ENCODE data around the gene CMTM1. TPM values are rescaled to one million over a fixed set of nuclear protein-coding genes. Genes with fewer than 3 reads are reported as not detected.

CMTM1 gene
- total RNA-seq, 2 donors from 2014 or later: not detected

DNA sequence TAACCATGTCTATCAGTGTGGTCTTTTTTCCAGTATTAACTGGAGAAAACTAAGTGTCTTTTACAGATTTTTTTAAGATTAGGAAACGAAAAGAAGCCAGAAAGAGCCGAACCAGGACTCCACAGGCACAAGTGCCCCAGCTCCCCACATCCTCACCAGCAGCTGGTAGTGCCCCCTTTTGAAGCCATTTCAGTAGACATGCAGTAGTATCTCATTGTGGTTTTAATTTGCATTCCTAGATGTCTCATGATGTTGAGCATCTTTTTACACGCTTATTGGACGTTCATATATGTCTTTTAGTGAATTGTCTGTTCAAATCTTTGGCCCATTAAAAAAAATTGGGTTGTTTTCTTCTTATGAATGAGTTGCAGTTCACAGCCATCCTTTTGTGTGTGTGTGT, 33.5 kb downstream of the CMTM1 start:
- intact Hi-C loops (cut with DNase I): loop anchor here (10.0 kb wide), 2 partner anchors 195 to 265 kb away; no protein-coding TSS in a partner anchor
- no peaks in the 10 kb centered on the region for H3K9me3 ChIP-seq
- peaks cover 6% of the 10 kb centered on the region for H3K4me1 ChIP-seq
- ATAC-seq (no peak), DNase-seq (no peak)
- no peak overlapping the region for H3K4me3 ChIP-seq
- 91 to 96% methylated on average over 4 of the region's 4 CpGs for WGBS, 2 donors
- H3K36me3 ChIP-seq (replicated peaks in 1 of 2; ENCODE audit: insufficient read depth in 1 of 2, low read depth in 2 of 2): no peaks in the 10 kb centered on the region
- no peak overlapping the region for H3K27ac ChIP-seq
- H3K27me3 ChIP-seq: no peaks in the 10 kb centered on the region
- no peak for TF ChIP-seq POLR2A (IDR thresholded peaks at IDR 0.05)
- TF ChIP-seq, protein P1, sequence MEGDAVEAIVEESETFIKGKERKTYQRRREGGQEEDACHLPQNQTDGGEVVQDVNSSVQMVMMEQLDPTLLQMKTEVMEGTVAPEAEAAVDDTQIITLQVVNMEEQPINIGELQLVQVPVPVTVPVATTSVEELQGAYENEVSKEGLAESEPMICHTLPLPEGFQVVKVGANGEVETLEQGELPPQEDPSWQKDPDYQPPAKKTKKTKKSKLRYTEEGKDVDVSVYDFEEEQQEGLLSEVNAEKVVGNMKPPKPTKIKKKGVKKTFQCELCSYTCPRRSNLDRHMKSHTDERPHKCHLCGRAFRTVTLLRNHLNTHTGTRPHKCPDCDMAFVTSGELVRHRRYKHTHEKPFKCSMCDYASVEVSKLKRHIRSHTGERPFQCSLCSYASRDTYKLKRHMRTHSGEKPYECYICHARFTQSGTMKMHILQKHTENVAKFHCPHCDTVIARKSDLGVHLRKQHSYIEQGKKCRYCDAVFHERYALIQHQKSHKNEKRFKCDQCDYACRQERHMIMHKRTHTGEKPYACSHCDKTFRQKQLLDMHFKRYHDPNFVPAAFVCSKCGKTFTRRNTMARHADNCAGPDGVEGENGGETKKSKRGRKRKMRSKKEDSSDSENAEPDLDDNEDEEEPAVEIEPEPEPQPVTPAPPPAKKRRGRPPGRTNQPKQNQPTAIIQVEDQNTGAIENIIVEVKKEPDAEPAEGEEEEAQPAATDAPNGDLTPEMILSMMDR (IDR thresholded peaks at IDR 0.05): no peak

DNA sequence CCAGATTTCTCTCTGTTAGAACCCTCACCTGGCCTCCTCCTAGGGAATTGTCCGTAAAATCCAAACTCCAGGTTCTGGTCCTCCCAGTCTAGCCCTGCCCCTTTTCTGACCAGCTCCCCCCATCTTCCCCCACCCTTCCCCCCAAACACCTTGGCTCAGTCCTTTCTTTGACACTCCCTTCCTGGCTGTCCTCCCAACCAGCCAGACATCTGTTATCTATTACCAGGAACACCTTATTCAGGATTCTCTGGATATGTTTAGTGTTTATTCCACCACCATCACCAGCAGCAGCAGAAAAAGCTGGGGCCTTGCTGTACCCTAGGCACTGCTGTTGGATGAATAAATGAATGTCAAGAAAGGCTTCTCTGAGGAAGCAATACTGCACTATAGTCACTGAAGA, 34.2 kb downstream of the CMTM1 start:
- Histone ChIP-seq H3K27ac (no peak overlapping the region), H3K36me3 (replicated peaks in 1 of 2; ENCODE audit: insufficient read depth in 1 of 2, low read depth in 2 of 2) (no peaks in the 10 kb centered on the region), H3K27me3 (peaks cover 0 to 4% of the 10 kb centered on the region in 2 donors), H3K4me1 (peaks cover 13% of the 10 kb centered on the region), H3K9me3 (no peaks in the 10 kb centered on the region), H3K4me3 (no peak overlapping the region)
- 94 to 100% methylated on average over 1 of the region's 1 CpG for WGBS, 2 donors
- DNase-seq (no peak), ATAC-seq (no peak)
- intact Hi-C loops (cut with DNase I): loop anchor here (10.0 kb wide), 2 partner anchors 196 to 264 kb away; no protein-coding TSS in a partner anchor
- TF ChIP-seq, protein P1 (IDR thresholded peaks at IDR 0.05): no peak
- no peak for TF ChIP-seq POLR2A (IDR thresholded peaks at IDR 0.05)

DNA sequence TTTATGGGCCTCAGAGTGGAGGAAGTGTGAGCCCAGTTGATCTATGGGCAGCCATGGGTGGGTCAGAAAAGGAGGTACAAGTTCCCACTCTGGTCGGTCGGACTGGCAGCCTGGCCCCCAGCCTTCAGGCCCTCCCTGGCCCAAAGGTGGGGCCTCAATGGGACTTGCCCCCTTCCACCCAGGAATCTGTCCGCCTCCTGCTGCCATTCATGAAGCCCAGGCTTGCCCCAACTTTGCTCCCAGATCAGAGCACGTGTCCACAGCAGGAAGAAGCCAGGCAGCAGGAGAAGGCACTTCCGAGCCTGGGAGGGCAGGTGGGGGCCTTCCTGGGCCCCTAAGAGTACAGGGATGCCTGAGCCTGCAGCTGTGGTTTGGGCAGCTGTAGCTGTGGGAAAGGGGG, 35.2 kb downstream of the CMTM1 start:
- Histone ChIP-seq H3K36me3 (replicated peaks in 1 of 2; ENCODE audit: insufficient read depth in 1 of 2, low read depth in 2 of 2) (no peaks in the 10 kb centered on the region), H3K27ac (no peak overlapping the region), H3K27me3 (peaks cover 0 to 4% of the 10 kb centered on the region in 2 donors), H3K4me1 (peaks cover 15% of the 10 kb centered on the region), H3K4me3 (no peak overlapping the region), H3K9me3 (no peaks in the 10 kb centered on the region)
- ATAC-seq: no peak
- WGBS, 2 donors: 92 to 95% methylated on average over 2 to 5 of the region's 5 CpGs
- no peak for DNase-seq
- intact Hi-C loops (cut with DNase I): loop anchor here (10.0 kb wide), 2 partner anchors 197 to 263 kb away; no protein-coding TSS in a partner anchor
- TF ChIP-seq, protein P1 (IDR thresholded peaks at IDR 0.05): no peak
- no peak for TF ChIP-seq POLR2A (IDR thresholded peaks at IDR 0.05)

DNA sequence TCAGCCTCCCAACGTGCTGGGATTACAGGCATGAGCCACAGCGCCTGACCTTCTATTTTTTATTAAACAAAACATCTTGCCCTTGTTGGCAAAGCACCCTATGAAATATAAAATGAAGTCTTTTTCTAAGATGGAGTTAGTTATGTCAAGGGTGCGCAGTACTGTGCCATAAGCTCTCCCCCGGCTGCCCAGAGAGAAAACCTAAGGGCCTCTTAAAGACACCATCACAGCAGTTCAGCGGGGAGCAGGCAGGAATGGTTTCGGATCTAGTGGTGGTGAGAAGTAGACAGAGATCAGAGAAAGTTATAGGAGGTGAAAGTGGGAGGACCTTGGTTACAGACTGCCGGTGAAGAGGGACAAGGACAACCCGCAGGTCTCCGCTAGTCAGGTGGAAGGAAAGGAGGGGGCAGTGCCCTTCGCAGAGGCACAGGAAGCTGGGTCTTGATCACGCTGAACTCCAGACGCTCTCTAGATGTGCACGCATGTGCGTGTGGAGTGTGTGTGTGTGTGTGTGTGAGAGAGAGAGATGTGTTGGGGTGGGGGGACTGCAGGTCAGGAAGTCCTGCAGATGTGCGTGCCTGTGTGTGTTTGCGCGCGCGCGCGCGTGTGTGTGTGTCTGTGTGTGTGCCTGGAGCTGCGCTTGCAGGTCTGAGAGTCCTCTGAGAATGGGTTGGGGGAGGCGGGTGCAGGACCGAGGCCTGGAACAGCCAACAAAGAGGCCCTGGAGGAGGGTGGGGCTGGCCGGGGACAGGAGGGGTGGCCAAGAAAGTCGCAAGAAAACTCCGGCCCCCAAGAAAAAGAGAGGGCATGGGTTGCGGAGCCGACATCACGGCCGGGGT, 37.5 kb downstream of the CMTM1 start:
- peaks cover 0 to 4% of the 10 kb centered on the region in 2 donors for H3K27me3 ChIP-seq
- TF ChIP-seq, protein P1 (IDR thresholded peaks at IDR 0.05): no peak
- TF ChIP-seq POLR2A (IDR thresholded peaks at IDR 0.05): no peak
- no peak for ATAC-seq
- H3K4me1 ChIP-seq: peaks cover 20% of the 10 kb centered on the region
- peak overlapping the region in 1 of 4 donors; percentile 58 for H3K27ac ChIP-seq
- intact Hi-C loops (cut with DNase I): loop anchor here (10.0 kb wide), 2 partner anchors 199 to 261 kb away; no protein-coding TSS in a partner anchor
- no peak overlapping the region for H3K4me3 ChIP-seq
- H3K36me3 ChIP-seq (replicated peaks in 1 of 2; ENCODE audit: insufficient read depth in 1 of 2, low read depth in 2 of 2): no peaks in the 10 kb centered on the region
- H3K9me3 ChIP-seq: no peaks in the 10 kb centered on the region
- peak in 2 of 4 donors; percentile 36 to 49 for DNase-seq
- 34 to 59% methylated on average over 19 to 32 of the region's 32 CpGs for WGBS, 2 donors
